GM20431 (cell line): Measurements from ENCODE around the gene LRGUK.

ENCODE experiments used
- in situ Hi-C: fragments of 300-500 bp; cut with MseI, MboI; formaldehyde crosslinking; loops from one replicate; pipeline ENCODE4 v1.15.0; 2020; ENCODE audit warnings: low sequenced_read_pairs; ENCODE audit not compliant: unreplicated experiment

The LRGUK gene

DNA sequence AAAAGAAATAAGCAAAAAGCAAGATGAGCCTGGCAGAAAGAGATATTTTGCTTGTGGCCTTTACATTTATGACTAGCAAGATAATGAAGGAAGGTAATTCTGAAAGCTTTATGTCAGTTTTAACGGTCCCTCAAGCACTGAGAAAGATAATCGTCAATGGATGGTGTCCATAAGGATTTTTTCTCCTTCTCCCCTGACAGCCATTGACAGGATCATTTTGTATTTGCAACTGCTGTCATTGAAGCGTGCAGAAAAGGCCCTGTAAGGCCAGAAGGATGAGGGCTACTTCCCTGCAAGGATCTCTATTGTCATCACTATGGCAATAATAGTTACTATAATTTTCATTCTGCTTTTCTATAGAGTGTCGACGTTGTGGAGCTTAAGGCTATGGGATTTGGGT, 994 bp upstream of the LRGUK start:
- in situ Hi-C loops, result loop anchor here (25.0 kb wide), 1 partner anchor 211 kb away; no protein-coding TSS in a partner anchor

DNA sequence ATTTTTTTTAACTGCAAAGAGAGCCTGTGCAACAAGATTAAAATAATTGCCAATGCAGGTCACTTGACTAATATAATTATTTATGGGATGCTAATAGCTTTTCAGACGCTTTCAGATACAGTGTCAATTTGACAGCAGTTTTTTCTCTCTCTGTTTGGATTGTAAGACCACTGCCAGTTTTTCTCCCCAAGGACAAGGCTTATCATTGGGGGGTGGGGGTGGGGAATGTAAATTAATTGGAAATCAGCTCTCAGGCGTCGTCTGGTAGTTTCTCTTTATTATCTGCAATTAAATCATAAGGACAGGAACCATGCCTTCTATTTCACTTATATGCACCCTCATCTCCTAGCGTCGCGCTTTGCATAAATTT, 559 bp upstream of the LRGUK start:
- in situ Hi-C loops, result loop anchor here (25.0 kb wide), 1 partner anchor 211 kb away; no protein-coding TSS in a partner anchor

DNA sequence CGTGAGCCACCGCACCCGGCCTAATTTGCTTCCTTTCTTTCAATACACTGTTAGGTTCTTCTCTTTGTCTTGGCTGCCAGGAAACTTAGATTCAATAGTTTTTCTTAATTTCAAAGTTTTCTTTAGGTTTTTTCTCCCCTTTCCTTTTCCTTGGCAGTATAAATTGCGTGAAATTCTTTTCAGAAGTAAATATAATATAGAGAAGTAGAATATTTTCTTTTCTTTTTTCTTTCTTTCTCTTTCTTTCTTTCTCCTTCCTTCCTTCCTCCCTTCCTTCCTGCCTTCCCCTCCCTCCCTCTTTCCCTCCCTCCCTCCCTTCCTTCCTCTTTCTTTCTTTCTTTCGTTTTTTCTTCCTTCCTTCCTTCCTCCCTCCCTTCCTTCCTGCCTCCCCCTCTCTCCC, 1.7 kb downstream of the LRGUK start:
- in situ Hi-C loops, result loop anchor here (25.0 kb wide), 1 partner anchor 208 kb away; no protein-coding TSS in a partner anchor

DNA sequence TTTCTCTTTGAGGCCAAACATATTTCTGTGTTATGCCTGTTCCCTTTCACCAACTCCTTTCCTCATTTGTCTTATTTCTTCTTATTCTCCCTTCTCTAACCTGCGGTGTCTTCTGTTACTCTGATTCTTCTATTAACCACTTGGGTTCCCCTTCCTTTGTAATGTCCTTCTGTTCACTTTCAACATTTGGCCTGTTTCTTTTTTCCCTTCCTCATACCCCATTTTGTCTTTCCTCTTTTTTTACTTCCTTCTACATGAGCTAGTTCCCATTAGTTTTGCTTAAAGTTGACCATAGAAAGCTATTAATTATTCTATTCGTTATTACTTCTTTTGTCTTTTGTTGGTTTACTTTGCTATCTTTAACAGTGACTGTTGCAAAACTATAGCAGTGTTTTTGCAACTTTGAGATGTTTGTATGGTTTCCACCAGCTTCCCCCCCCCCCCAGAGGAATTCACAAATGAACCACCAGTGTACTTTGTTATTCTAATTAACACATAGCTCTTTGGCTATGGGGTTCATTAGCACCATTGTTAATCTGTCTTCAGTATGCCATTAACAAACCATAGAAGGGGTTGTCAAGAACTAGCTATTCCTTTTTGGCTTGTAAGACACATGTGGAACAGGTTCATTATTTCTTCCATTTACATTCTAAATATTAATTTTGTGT, 2.9 kb downstream of the LRGUK start:
- in situ Hi-C loops, result loop anchor here (25.0 kb wide), 1 partner anchor 207 kb away; no protein-coding TSS in a partner anchor

DNA sequence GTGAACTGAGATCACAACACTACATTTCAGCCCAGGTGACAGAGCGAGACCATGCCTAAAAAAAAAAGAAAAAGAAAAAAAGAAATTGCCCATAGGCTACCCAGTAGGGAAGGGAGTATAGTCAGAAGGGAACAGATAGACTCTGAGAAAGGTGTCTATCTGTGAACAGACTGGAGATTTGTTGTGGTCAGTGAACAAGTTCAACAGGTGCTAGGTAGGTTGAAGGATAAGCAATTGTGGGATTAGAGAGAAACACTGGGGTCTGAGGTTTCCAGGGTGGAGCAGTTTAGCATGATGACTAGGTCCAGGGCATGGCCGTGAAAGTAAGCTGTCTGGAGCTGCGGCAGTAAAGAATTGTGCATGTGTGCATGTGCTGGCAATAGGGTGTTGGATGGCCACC, 6.9 kb downstream of the LRGUK start:
- in situ Hi-C loops, result loop anchor here (25.0 kb wide), 1 partner anchor 203 kb away; no protein-coding TSS in a partner anchor

DNA sequence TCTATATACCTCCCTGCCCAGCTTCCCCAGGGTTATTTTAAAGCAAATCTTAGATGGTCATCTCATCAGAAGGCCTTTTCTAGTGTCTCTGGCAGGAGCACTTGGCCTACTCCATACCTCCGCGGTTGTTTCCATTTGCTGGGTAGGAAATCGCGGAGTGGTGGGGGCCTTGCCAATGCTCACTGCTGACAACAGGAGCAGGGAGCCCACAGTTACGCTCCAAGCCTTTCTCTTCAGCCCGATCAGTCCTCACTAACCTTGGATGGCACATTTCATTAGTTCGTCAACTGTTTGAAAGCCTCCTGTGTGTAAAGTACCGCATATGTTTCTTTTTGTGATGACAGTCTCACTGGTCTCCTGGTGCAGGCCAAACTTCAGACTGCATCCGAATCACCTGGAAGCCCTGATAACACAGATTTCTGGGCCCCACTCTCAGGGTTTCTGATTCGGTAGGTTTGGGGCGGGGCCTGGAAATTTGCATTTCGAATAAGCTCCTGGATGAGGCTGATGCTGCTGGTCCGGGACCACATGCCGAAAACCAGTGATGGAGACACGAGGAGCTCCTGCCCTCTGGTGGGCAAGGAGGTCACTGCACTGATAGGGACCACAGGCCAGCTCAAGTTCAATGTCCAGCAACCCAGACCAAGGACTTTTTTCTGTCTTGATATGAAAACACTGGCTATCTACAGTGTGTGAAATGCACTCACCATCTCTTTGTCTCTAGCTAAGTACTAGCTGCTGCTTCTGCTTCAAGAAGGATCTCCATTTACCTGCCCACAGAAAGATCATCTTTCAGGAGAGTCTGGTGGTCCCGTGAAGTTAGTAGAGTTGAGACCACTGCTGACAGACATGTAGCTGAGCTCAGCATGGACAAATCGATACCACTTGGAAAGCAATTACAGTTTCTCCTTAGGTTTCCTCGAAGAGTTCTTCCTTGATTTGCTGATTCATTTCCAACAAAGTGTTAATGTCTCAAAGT, 14.0 kb downstream of the LRGUK start:
- in situ Hi-C loops, result loop anchor here (25.0 kb wide), 1 partner anchor 196 kb away; no protein-coding TSS in a partner anchor

DNA sequence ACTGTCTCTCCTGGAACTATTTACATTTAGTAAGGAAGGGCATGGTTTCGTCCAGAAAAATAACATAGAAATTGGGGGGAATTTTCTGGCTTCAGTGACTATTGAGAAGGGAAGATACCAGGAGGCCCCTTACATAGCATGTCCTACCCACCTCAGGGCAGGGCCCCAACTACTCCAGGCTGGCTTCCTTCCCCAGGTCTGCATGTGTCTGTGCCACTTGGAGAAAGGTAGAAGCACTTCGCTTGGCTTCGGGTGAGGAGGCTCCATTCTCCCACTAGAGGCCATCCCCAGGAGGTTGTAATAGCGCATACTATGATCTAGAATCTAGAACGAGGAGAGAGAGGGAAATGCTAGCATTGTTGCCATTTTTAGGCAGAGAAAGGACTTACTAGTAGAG, 14.7 kb downstream of the LRGUK start:
- in situ Hi-C loops, result loop anchor here (25.0 kb wide), 1 partner anchor 195 kb away; no protein-coding TSS in a partner anchor

DNA sequence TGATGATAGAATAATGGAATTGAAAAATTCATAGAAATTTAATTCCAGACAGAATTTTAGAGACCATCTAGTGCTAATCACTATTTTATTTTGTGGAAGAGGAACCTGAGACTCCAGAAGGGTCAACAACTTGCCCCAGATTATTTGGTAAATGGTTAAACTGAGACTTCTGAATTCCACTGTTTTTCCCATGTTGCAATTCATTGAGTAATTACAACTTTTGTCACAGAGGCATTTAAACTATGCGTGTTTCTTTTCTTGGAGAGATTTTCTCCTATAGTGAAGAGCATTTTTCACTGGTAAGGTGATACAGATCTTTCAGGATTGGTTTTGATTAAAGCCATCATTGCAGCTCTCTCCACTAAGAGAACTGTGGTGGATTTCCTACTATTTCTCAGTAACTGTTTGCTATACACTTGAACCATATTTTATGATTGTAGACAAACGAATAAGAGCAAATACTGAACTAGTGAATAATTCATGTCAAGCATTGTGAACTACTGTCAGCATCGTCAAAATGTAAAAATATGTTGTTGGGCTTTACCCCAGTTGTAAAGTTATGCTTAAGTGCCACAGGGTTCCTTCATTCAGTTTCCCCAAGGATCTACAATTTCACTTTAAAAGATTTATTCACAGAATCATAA, 26.5 kb downstream of the LRGUK start:
- in situ Hi-C loops, result no loop called here

DNA sequence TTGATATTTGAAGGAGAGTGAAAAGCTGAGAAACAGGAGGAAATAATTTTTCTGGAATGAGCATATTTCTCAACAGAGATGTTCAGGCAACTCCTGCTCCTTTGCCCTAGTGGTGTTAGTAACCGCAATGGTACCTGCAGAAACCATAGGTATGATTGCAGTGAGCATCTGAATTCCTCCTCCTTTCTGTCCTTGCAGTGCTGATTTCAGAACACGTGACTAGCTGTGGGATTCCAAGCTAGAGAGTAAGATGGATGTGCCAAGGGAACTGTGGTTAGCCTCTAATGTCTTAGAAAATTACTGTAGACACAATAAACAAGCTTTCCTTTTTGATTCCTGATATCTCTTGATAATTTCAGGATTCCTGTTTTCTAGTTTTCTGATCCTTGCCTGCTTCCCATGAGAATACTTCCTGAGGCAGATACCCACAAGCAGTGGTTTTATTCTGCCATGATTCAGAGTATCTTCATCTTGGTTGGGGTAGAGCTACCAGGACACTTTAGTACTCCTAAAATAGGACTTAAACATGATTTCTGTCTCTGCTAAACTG, 27.5 kb downstream of the LRGUK start:
- in situ Hi-C loops, result no loop called here

DNA sequence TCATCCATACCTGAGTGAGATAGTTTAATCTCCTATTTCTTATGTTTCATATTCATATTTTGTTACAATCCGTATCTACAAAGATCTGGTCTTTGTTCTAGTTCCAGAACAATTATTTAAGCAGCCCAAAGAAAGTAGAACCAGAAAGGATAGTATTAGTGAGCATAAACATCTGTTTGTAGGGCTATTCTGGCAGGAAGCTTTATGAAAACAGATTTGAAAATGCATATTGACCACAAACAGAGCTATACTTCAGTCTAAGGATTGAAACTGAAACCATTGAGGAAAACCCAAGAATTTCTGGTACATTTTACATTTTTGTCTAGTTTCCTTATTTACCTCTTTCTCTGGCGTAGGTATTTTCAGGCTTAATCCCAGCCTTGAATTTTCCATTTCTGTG, 28.1 kb downstream of the LRGUK start:
- in situ Hi-C loops, result no loop called here

DNA sequence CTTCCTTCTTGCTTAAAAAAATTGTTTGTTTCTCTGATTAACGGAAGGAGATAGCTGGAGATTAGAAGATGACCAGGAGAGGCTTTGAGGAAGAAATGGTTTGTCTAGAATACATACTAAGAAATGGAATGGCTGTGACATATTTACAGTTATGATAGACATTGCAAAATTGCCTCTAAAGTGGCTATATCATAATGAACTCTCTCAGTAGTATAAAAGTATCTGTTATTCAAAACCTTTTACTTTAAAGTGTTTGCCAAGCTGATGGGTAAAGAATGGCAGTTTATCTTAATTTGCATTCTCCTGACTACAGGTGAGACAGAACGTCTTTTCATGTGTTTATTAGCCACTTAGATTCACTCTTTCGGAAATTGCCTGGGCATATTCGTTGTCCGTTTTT, 28.7 kb downstream of the LRGUK start:
- in situ Hi-C loops, result no loop called here

DNA sequence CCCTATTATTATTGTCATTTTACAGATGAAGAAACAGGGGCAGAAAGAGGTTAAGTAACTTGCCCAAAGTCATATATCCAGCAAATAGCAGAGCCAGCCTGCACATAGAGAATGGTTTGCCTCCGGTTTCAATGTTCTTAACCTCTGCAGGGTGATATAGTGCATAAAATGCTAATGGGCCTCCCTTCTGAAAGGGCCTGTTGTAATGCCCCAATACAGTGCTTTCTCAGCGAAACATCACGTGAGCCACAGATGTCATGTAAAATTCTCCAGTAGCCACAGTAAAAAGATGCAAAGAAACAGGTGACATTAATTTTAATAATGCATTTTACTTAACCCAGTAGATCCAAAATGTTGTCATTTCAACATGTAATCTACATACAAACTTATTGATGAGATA, 38.1 kb downstream of the LRGUK start:
- in situ Hi-C loops, result no loop called here

DNA sequence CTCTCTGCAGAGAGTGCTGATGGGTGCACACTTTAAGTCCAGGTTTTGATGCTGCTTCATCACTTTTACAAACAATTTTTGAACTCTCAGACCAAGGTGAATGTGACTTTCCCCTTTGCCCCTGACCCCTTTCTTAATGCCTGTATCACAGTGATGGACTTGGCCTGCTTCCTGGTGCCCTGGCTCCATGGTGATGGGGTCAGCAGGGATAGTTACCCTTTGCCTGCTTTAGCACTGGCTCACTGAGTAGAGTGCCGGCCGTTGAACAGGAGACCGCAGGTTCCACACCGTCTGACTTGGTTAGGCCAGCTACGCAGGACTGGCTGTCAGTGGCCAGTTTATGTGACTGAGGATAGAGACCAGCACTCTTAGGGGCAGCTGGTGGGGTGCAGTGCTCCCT, 40.1 kb downstream of the LRGUK start:
- in situ Hi-C loops, result no loop called here

DNA sequence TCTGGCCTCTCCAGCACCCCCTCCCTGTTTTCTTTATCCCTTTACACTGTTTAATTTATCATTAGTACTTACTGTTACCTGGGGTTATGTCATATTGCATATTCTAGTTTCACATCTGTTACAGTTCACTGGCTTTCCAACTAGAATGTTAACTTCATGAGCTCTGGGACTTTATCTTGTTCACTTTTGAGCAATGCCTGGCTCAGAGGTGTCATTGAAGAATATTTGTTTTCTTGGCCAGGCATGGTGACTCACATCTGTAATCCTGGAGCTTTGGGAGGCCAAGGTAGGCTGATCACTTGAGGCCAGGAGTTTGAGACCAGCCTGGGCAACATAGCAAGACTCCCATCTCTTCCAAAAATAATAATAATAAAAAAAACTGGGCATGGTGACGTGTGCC, 40.7 kb downstream of the LRGUK start:
- in situ Hi-C loops, result no loop called here

DNA sequence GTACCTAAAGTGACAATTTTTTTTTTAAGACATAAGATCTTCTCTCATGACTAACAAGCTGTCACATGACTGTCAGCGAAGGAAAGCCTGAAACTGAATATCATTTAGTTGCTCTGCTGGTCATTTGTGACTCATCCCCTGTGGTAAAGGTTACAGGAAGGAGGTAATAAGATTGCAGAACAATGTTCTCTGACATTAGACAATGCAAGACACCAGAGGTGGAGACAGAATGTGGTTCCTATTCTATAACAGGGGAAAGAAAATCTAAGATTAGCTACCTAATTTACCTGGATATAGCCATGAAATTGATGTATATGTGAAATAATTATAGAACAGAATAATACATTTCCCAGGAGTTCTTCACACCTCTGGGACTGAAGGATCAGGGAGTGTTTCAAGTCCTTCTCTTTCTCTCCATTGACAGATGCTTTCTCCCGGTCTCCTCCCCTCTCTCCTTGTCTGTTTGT, 47.7 kb downstream of the LRGUK start:
- in situ Hi-C loops, result no loop called here

DNA sequence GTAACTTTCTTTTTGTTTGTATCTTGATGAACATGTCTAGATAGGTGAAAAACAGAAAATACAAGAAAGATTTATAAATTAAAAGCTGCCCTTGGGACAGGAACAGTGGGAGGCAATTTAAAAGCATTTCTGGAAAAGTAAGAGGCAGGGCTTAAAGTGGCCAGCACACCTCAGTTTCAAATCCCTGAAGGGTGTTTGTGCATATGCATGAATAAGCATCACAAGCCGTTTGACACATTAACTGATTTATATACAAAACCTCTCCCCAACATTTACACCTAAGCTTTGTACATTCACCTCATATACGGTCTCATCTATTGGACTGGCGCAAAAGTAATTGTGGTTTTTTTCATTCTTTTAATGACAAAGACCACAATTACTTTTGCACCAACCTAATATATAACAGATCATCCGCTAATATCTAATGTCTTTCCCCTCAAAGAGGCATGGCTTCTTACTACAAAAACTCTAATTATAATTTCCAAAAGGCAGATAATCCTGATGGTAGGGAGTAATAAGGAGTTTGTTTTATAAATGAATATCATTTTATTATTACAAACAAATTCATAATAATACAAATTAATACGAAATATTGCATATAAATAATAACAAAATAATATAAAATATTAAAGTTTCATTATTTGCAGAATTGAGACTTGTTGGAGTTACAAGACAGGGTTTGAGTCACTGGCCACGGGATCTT, 48.3 kb downstream of the LRGUK start:
- in situ Hi-C loops, result no loop called here

DNA sequence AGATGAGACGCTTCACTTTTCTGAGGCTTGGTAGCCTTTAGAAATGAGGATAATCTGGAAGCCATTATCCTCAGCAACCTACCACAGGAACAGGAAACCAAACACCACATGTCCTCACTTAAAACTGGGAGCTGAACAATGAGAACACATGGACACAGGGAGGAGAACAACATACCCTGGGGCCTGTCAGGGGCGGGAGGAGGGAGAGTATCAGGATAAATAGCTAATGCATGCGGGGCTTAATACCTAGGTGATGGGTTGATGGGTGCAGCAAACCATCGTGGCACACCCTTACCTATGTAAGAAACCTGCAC, 48.9 kb downstream of the LRGUK start:
- in situ Hi-C loops, result no loop called here

DNA sequence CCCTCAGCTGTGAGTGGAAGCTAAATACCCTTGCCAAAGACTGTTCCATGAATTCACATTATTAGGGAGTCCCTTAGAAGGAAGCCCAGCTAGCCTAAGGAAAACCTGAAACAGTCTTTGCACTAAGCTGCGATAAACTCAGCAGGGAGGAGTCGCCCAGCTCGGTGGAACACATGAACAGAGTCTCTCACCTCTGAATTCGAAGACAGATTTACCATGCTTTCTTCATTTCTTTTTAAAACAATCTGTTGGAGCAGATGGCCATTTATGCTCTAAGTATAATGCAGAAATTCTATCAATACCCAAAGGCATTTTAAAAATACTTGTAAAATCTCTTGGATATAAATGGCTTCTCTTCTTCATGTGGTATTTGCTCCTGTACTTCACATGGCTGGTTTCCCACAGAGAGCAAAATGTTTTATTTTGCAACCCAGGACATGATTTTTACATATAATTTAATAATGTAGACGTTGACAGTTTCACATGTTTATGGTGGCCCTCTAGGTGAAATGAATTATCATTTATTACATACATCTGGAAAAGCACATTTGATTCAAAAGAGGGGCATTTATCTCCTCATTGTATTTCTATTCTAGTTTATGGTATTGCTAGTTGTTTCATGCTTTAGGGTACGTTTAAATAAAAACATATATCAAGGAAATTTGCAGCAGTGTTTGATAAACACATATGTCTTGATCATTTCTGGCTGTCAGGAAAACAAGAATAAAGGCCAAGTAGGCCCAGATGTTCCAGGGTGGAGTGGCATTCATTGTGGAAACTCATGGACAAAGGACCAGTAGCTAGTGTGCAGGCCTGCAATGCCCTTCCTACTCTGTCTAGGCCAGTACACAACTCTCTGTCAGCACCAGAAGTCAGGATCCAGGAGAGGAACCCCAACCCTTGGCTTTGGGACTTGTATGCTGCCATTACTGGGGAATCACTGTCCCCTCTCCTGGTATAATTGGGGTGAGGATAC, 52.2 kb downstream of the LRGUK start:
- in situ Hi-C loops, result no loop called here

DNA sequence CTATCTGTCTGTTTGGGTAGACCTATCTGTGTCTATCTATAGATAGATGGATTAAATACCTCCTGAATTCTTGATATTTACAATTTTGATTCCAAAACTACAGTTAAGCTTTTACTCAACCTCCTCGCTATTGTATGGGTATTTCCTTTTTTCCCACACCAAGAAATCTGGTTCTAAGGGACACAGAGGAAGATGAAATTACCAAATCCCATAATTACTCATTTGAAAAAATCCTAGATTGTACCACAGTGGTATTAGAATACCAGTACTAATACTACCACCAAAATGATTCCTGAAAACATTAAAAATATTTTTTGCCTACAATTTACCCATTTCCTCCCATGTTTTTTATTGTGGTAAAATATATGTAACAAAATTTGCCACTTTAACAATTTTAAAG, 53.2 kb downstream of the LRGUK start:
- in situ Hi-C loops, result no loop called here
